Measurements from ENCODE around the gene TSPAN11.

DNA sequence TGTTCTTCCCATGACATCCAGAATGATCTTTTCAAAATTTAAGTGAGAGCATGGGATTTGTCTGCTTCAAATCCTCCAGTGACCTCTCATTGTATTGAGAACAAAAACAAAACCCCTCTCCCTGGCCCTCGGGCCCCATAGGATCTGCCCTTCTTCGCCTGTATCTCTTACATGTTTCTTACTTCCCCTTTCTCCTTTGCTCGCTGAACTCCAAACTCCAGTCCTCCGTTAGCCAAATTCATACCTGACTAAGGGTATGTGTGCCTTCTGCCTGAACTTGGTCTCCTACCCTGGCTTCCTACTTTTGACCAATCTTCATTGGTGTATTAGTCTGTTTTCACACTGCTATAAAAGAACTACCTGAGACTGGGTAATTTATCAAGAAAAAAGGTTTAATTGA is 13.2 kb upstream of the TSPAN11 start:
- TF ChIP-seq, protein P1, sequence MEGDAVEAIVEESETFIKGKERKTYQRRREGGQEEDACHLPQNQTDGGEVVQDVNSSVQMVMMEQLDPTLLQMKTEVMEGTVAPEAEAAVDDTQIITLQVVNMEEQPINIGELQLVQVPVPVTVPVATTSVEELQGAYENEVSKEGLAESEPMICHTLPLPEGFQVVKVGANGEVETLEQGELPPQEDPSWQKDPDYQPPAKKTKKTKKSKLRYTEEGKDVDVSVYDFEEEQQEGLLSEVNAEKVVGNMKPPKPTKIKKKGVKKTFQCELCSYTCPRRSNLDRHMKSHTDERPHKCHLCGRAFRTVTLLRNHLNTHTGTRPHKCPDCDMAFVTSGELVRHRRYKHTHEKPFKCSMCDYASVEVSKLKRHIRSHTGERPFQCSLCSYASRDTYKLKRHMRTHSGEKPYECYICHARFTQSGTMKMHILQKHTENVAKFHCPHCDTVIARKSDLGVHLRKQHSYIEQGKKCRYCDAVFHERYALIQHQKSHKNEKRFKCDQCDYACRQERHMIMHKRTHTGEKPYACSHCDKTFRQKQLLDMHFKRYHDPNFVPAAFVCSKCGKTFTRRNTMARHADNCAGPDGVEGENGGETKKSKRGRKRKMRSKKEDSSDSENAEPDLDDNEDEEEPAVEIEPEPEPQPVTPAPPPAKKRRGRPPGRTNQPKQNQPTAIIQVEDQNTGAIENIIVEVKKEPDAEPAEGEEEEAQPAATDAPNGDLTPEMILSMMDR (IDR thresholded peaks at IDR 0.05): no peak
- no peak for TF ChIP-seq EZH2 (IDR thresholded peaks at IDR 0.05; ENCODE audit: borderline replicate concordance, insufficient read depth, low read depth, low read length, poor library complexity, severe bottlenecking)
